Activated T-cell treated with anti-CD3 and anti-CD28 coated beads, Interleukin-2, amount 50 U/mL, for 72 hours (primary cell): ENCODE data around the gene RXRA. TPM values are rescaled to one million over a fixed set of nuclear protein-coding genes. Genes with fewer than 3 reads are reported as not detected.

ENCODE experiments used
- ATAC-seq, 2 donors: fragments of 150-1000 bp; cut with Tn5 transposase; replicated peaks in 1 of 2; 2 replicates each; pipeline ENCODE4 v1.10.0; 2021; ENCODE audit warnings: moderate library complexity in 2 of 2, mild to moderate bottlenecking in 1 of 2
- DNase-seq, 2 donors: peaks; one replicate each; pipeline ENCODE4 v3.0.0; 2021 to 2022; ENCODE audit warnings: mixed read lengths in 1 of 2
- H3K27ac Mint-ChIP-seq: one replicate; pipeline ENCODE4 v1.8.0; 2022; ENCODE audit warnings: mild to moderate bottlenecking, moderate library complexity, mixed read lengths
- H3K27me3 Mint-ChIP-seq: one replicate; pipeline ENCODE4 v1.8.0; 2022; ENCODE audit warnings: low read depth, mixed read lengths
- H3K36me3 Mint-ChIP-seq, 2 donors: one replicate each; pipeline ENCODE4 v1.8.0; 2022; ENCODE audit warnings: mixed read lengths in 2 of 2, mild to moderate bottlenecking in 1 of 2; ENCODE audit not compliant: insufficient read depth in 2 of 2
- H3K4me1 Mint-ChIP-seq: one replicate; pipeline ENCODE4 v1.8.0; 2022; ENCODE audit warnings: low read depth, mixed read lengths
- H3K4me3 Mint-ChIP-seq, 2 donors: one replicate each; pipeline ENCODE4 v1.8.0; 2022; ENCODE audit warnings: mild to moderate bottlenecking in 2 of 2, mixed read lengths in 2 of 2, moderate library complexity in 2 of 2
- H3K9me3 Mint-ChIP-seq, 2 donors: one replicate each; pipeline ENCODE4 v1.8.0; 2022; ENCODE audit warnings: mixed read lengths in 2 of 2
- total RNA-seq, 2 donors: library from RNA; stranded (reverse); gene quantifications; one replicate each; pipeline ENCODE4 v1.2.3, GENCODE V29; 2022

Gene RXRA
- total RNA-seq, 2 donors from 2014 or later: 4.9 to 12.4 TPM

GRCh38 chr9:134355561-134356279 is 29.5 kb downstream of the RXRA start:
- Mint-ChIP-seq H3K4me1 (no peaks in the 10 kb centered on the region), H3K27ac (no peak overlapping the region), H3K27me3 (no peaks in the 10 kb centered on the region), H3K36me3 (no peaks in the 10 kb centered on the region), H3K9me3 (no peaks in the 10 kb centered on the region), H3K4me3 (no peak overlapping the region)
- no peak for DNase-seq
- ATAC-seq: no peak

GRCh38 chr9:134356496-134357470 is 30.5 kb downstream of the RXRA start:
- Mint-ChIP-seq H3K4me1 (no peaks in the 10 kb centered on the region), H3K27ac (no peak overlapping the region), H3K9me3 (no peaks in the 10 kb centered on the region), H3K27me3 (no peaks in the 10 kb centered on the region), H3K4me3 (no peak overlapping the region), H3K36me3 (no peaks in the 10 kb centered on the region)
- no peak for DNase-seq
- no peak for ATAC-seq

GRCh38 chr9:134357631-134358025 is 31.4 kb downstream of the RXRA start:
- no peak for ATAC-seq
- no peaks in the 10 kb centered on the region for H3K27me3 Mint-ChIP-seq

GRCh38 chr9:134358026-134358661 is 31.9 kb downstream of the RXRA start:
- Mint-ChIP-seq H3K4me1 (no peaks in the 10 kb centered on the region), H3K9me3 (no peaks in the 10 kb centered on the region), H3K27ac (no peak overlapping the region), H3K4me3 (no peak overlapping the region), H3K27me3 (no peaks in the 10 kb centered on the region), H3K36me3 (no peaks in the 10 kb centered on the region)
- DNase-seq: no peak
- no peak for ATAC-seq

More at GRCh38 chr9:134357631-134358025, 31.4 kb downstream of the RXRA start:
- no peak for DNase-seq
- Mint-ChIP-seq H3K36me3 (no peaks in the 10 kb centered on the region), H3K4me1 (no peaks in the 10 kb centered on the region), H3K4me3 (no peak overlapping the region), H3K27ac (no peak overlapping the region), H3K9me3 (no peaks in the 10 kb centered on the region)

GRCh38 chr9:134358662-134359319 is 32.5 kb downstream of the RXRA start:
- Mint-ChIP-seq H3K27ac (no peak overlapping the region), H3K36me3 (no peaks in the 10 kb centered on the region), H3K9me3 (no peaks in the 10 kb centered on the region), H3K27me3 (no peaks in the 10 kb centered on the region), H3K4me3 (no peak overlapping the region), H3K4me1 (no peaks in the 10 kb centered on the region)
- ATAC-seq: no peak
- DNase-seq: no peak

- Mint-ChIP-seq H3K27ac (no peak overlapping the region), H3K36me3 (no peaks in the 10 kb centered on the region)
These were observed 33.4 kb downstream of the RXRA start for GRCh38 chr9:134359493-134360179.

GRCh38 chr9:134360180-134360759 is 34.0 kb downstream of the RXRA start:
- Mint-ChIP-seq H3K27ac (no peak overlapping the region), H3K9me3 (no peaks in the 10 kb centered on the region)

More at GRCh38 chr9:134359493-134360179, 33.4 kb downstream of the RXRA start:
- DNase-seq: no peak
- H3K9me3 Mint-ChIP-seq: no peaks in the 10 kb centered on the region
- no peaks in the 10 kb centered on the region for H3K4me1 Mint-ChIP-seq
- no peak overlapping the region for H3K4me3 Mint-ChIP-seq
- no peak for ATAC-seq
- H3K27me3 Mint-ChIP-seq: no peaks in the 10 kb centered on the region

GRCh38 chr9:134360897-134361296 is 34.6 kb downstream of the RXRA start:
- Mint-ChIP-seq H3K4me3 (no peak overlapping the region), H3K4me1 (no peaks in the 10 kb centered on the region), H3K9me3 (no peaks in the 10 kb centered on the region), H3K36me3 (no peaks in the 10 kb centered on the region), H3K27ac (no peak overlapping the region), H3K27me3 (no peaks in the 10 kb centered on the region)
- no peak for DNase-seq
- no peak for ATAC-seq

More at GRCh38 chr9:134360180-134360759, 34.0 kb downstream of the RXRA start:
- Mint-ChIP-seq H3K36me3 (no peaks in the 10 kb centered on the region), H3K27me3 (no peaks in the 10 kb centered on the region), H3K4me1 (no peaks in the 10 kb centered on the region), H3K4me3 (no peak overlapping the region)
- ATAC-seq (no peak), DNase-seq (no peak)

- Mint-ChIP-seq H3K4me1 (no peaks in the 10 kb centered on the region), H3K9me3 (no peaks in the 10 kb centered on the region), H3K4me3 (no peak overlapping the region), H3K36me3 (no peaks in the 10 kb centered on the region), H3K27me3 (no peaks in the 10 kb centered on the region), H3K27ac (no peak overlapping the region)
- DNase-seq: no peak
- ATAC-seq: no peak
These were observed 35.2 kb downstream of the RXRA start for GRCh38 chr9:134361426-134361825.

GRCh38 chr9:134361843-134362414 is 35.7 kb downstream of the RXRA start:
- no peak for ATAC-seq
- H3K4me3 Mint-ChIP-seq: no peak overlapping the region
- H3K27me3 Mint-ChIP-seq: no peaks in the 10 kb centered on the region
- H3K4me1 Mint-ChIP-seq: no peaks in the 10 kb centered on the region
- H3K36me3 Mint-ChIP-seq: no peaks in the 10 kb centered on the region
- no peak overlapping the region for H3K27ac Mint-ChIP-seq
- H3K9me3 Mint-ChIP-seq: no peaks in the 10 kb centered on the region
- no peak for DNase-seq

GRCh38 chr9:134363450-134363849 is 37.2 kb downstream of the RXRA start:
- no peak overlapping the region for H3K27ac Mint-ChIP-seq
- H3K4me1 Mint-ChIP-seq: no peaks in the 10 kb centered on the region
- DNase-seq (no peak), ATAC-seq (no peak)
- no peaks in the 10 kb centered on the region for H3K27me3 Mint-ChIP-seq
- H3K9me3 Mint-ChIP-seq: no peaks in the 10 kb centered on the region
- no peaks in the 10 kb centered on the region for H3K36me3 Mint-ChIP-seq
- H3K4me3 Mint-ChIP-seq: no peak overlapping the region
